Endothelial cell of umbilical vein (primary cell): ENCODE results near the gene TFF3. TPM values are rescaled to one million over a fixed set of nuclear protein-coding genes. Genes with fewer than 3 reads are reported as not detected.

Experiments
- BruUV-seq: library from RNA; stranded (reverse); fragments of 400-500 nt; replicated peaks from 2 replicates; lab custom pipeline; 2021; lab: Mats Ljungman, UMichigan
- CTCF ChIA-PET: fragments of 300-600, 350-600 bp; sonication (Branson Sonifier 250); formaldehyde crosslinking; loops from one replicate; lab custom pipeline; 2021; ENCODE audit warnings: antibody characterized with exemption, inconsistent platforms; lab: Charles Lee
- POLR2A ChIA-PET: fragments of 300-600, 350-600 bp; sonication (Branson Sonifier 250); formaldehyde crosslinking; loops from one replicate; lab custom pipeline; 2021; ENCODE audit warnings: antibody characterized with exemption, inconsistent platforms; lab: Charles Lee
- DNase-seq: peaks from one replicate; pipeline ENCODE4 v3.0.0-alpha.2; 2011; ENCODE audit warnings: low read depth, low spot score
- FAIRE-seq: peaks from 2 replicates; lab custom pipeline; 2011; peaks lifted over from hg19 to GRCh38; lab: Jason Lieb, UNC
- H2AFZ ChIP-seq: 2 replicates; pipeline ENCODE4 v1.6.0; 2012; ENCODE audit warnings: low read depth, low read length, control low read depth, inconsistent platforms
- H3K27ac ChIP-seq: 2 replicates; pipeline ENCODE4 v1.5.1; 2011; ENCODE audit warnings: low read depth, mild to moderate bottlenecking, control low read depth, low read length, moderate library complexity; ENCODE audit not compliant: insufficient read depth
- H3K27me3 ChIP-seq, 2 experiments: 2 replicates each; pipeline versions ENCODE4 v1.6.0 to v1.6.1; 2011; ENCODE audit warnings: low read length in 2 of 2, mixed read lengths in 1 of 2; ENCODE audit not compliant: control insufficient read depth in 2 of 2, insufficient read depth in 2 of 2
- H3K36me3 ChIP-seq, 2 experiments: 2 replicates in 1 of 2; 3 replicates in 1 of 2; pipeline ENCODE4 v1.5.1; 2011; ENCODE audit warnings: low read length in 2 of 2, mild to moderate bottlenecking in 1 of 2, moderate library complexity in 1 of 2; ENCODE audit not compliant: control insufficient read depth in 2 of 2, insufficient read depth in 2 of 2; ENCODE audit errors: extremely low read depth in 1 of 2
- H3K4me1 ChIP-seq: 3 replicates; pipeline ENCODE4 v1.5.1; 2011; ENCODE audit warnings: mild to moderate bottlenecking, low read length; ENCODE audit not compliant: control insufficient read depth, insufficient read depth; ENCODE audit errors: extremely low read depth
- H3K4me2 ChIP-seq: 2 replicates; pipeline ENCODE4 v1.6.1; 2011; ENCODE audit warnings: low read length, control low read depth, mixed read lengths; ENCODE audit not compliant: insufficient read depth
- H3K4me3 ChIP-seq, 3 experiments: fragments of 200-600 bp in 1 of 3; sonication (generic), shearing (Covaris generic) in 1 of 3; replicated peaks in 1 of 3; 2 replicates each; pipeline ENCODE4 v1.5.1; 2011 to 2016; ENCODE audit warnings: control low read depth in 3 of 3, low read length in 3 of 3, mild to moderate bottlenecking in 2 of 3, inconsistent platforms in 1 of 3, low read depth in 1 of 3, moderate library complexity in 1 of 3; ENCODE audit not compliant: insufficient read depth in 1 of 3
- H3K79me2 ChIP-seq: 2 replicates; pipeline ENCODE4 v1.6.0; 2012; ENCODE audit warnings: low read length, inconsistent platforms; ENCODE audit not compliant: control insufficient read depth, insufficient read depth
- H3K9ac ChIP-seq: replicated peaks from 2 replicates; pipeline ENCODE3; 2011; ENCODE audit warnings: low read length, control low read depth; ENCODE audit not compliant: insufficient read depth; ENCODE audit errors: extremely low read depth
- H3K9me1 ChIP-seq: replicated peaks from 3 replicates; pipeline ENCODE4 v1.6.0; 2011; ENCODE audit warnings: mild to moderate bottlenecking, low read length; ENCODE audit not compliant: control insufficient read depth, insufficient read depth; ENCODE audit errors: extremely low read depth
- H3K9me3 ChIP-seq: replicated peaks from 2 replicates; pipeline ENCODE4 v1.5.1; 2012; ENCODE audit warnings: low read length, inconsistent platforms; ENCODE audit not compliant: control insufficient read depth, insufficient read depth
- H4K20me1 ChIP-seq: replicated peaks from 2 replicates; pipeline ENCODE3; 2011; ENCODE audit warnings: mild to moderate bottlenecking, low read length; ENCODE audit not compliant: control insufficient read depth, insufficient read depth; ENCODE audit errors: extremely low read depth
- EZH2 ChIP-seq: IDR thresholded peaks from 2 replicates; pipeline ENCODE4 v1.6.1; 2012; ENCODE audit warnings: borderline replicate concordance, low read depth, mild to moderate bottlenecking, moderate library complexity, low read length, inconsistent platforms; ENCODE audit not compliant: severe bottlenecking
- FOS ChIP-seq: IDR thresholded peaks from 2 replicates; pipeline ENCODE4 v1.6.1; 2011; ENCODE audit warnings: mild to moderate bottlenecking, low read length, moderate library complexity, borderline replicate concordance; ENCODE audit not compliant: insufficient read depth
- GATA2 ChIP-seq: IDR thresholded peaks from 2 replicates; pipeline ENCODE4 v1.7.0; 2011; ENCODE audit warnings: low read depth, mild to moderate bottlenecking, moderate library complexity, mixed read lengths, low read length; ENCODE audit not compliant: insufficient read length, insufficient read depth
- JUN ChIP-seq: IDR thresholded peaks from 2 replicates; pipeline ENCODE4 v1.6.1; 2011; ENCODE audit warnings: borderline replicate concordance, low read depth; ENCODE audit not compliant: insufficient read length, insufficient read depth
- MYC ChIP-seq: IDR thresholded peaks from one replicate; pipeline ENCODE4 v1.6.1; 2011; ENCODE audit warnings: mild to moderate bottlenecking, low read depth, low read length
- POLR2A ChIP-seq: IDR thresholded peaks from 2 replicates; pipeline ENCODE4 v1.6.1; 2012; ENCODE audit warnings: low read depth, mild to moderate bottlenecking, control low read depth, low read length
- POLR2AphosphoS5 ChIP-seq: IDR thresholded peaks from 2 replicates; pipeline ENCODE4 v1.6.1; 2012; ENCODE audit warnings: low read depth, mild to moderate bottlenecking, control low read depth, low read length, moderate library complexity; ENCODE audit not compliant: insufficient read depth
- dilution Hi-C: fragments of 300-500 bp; cut with MboI; formaldehyde crosslinking; loops from one replicate; pipeline ENCODE4 v1.15.0; 2019; ENCODE audit warnings: low sequenced_read_pairs; ENCODE audit not compliant: extremely low pct_ligation_motif_present
- intact Hi-C: fragments of 100-400 bp; cut with micrococcal nuclease; formaldehyde crosslinking; loops from one replicate; pipeline ENCODE4 v1.10.0; 2022
- polyA plus RNA-seq, 4 experiments: library from polyadenylated mRNA; depleted of rRNA in 3 of 4; stranded (reverse) in 3 of 4; unstranded in 1 of 4; fragments of >200 nt; gene quantifications; 2 replicates each; pipeline versions ENCODE4 v1.2.1 to v1.2.3, GENCODE V29; 2011 to 2012; ENCODE audit warnings: missing spikeins in 1 of 4
- total RNA-seq: library from RNA; stranded (reverse); gene quantifications from 2 replicates; pipeline ENCODE4 v1.2.3, GENCODE V29; 2021
- TF ChIP-seq, protein P1 (sequence below): IDR thresholded peaks from 2 replicates; pipeline ENCODE4 v1.6.1; 2011; ENCODE audit not compliant: insufficient read depth, insufficient read length
- TF ChIP-seq, protein P2 (sequence below), 2 donors: IDR thresholded peaks; 1 replicate in 1 of 2; 2 replicates in 1 of 2; pipeline ENCODE4 v1.5.1; 2011; ENCODE audit warnings: low read length in 2 of 2, mild to moderate bottlenecking in 2 of 2, moderate library complexity in 2 of 2, control low read depth in 1 of 2, inconsistent platforms in 1 of 2, low read depth in 1 of 2; ENCODE audit not compliant: insufficient read depth in 1 of 2; ENCODE audit errors: extremely low read depth in 1 of 2

The TFF3 gene
- total and polyA plus RNA-seq, 2 donors (not counting 3 experiments of a cell fraction or from before 2014, with no cell fraction given), result 0.93 to 1.8 TPM

DNA sequence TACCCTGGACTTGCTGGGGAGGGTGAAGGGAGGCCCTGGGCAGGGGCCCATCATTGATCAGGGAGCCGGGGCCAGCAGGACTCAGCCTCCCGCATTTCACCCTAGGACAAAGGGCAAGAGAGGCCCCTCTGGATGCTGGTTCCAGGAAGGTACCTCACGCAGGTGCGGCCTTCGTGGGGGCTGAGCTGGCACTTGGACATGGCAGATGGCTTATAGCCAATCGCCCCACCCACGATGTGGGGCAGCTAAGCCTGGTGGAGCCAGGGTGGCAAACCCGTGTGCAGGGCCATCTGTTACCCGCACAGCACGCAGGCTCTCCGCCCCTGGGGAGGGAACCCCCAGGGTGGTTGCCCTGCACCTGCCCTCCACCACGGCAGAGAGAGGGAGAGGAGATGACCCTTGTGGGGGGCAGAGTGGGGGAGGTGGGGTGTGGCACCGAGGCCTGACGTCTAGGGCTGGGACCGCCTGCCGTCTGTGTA is 2.5 kb downstream of the TFF3 start:
- Histone ChIP-seq H3K9me3 (no peaks in the 10 kb centered on the region), H3K9me1 (no peaks in the 10 kb centered on the region), H3K79me2 (no peaks in the 10 kb centered on the region), H3K27me3 (peaks cover 2 to 6% of the 10 kb centered on the region in 2 experiments), H3K27ac (no peak overlapping the region), H4K20me1 (no peaks in the 10 kb centered on the region), H3K4me2 (no peak overlapping the region), H2AFZ (no peak overlapping the region), H3K4me3 (no peak overlapping the region), H3K9ac (no peak overlapping the region), H3K36me3 (no peaks in the 10 kb centered on the region), H3K4me1 (no peaks in the 10 kb centered on the region)
- ChIA-PET CTCF (interaction anchor here (3.3 kb wide), 1 partner anchor 53 kb away, joined by 33 read pairs; no protein-coding TSS in a partner anchor), POLR2A (no interaction called here)
- DNase-seq (no peak), FAIRE-seq (no peak)
- intact Hi-C loops (no loop called here), dilution Hi-C loops (no loop called here)
- BruUV-seq, result no TSS peak
- TF ChIP-seq POLR2A (no peak), EZH2 (no peak), MYC (no peak), POLR2AphosphoS5 (no peak), FOS (no peak), GATA2 (no peak), JUN (no peak)
- TF ChIP-seq, protein P1, sequence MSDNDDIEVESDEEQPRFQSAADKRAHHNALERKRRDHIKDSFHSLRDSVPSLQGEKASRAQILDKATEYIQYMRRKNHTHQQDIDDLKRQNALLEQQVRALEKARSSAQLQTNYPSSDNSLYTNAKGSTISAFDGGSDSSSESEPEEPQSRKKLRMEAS, result no peak
- TF ChIP-seq, protein P2, sequence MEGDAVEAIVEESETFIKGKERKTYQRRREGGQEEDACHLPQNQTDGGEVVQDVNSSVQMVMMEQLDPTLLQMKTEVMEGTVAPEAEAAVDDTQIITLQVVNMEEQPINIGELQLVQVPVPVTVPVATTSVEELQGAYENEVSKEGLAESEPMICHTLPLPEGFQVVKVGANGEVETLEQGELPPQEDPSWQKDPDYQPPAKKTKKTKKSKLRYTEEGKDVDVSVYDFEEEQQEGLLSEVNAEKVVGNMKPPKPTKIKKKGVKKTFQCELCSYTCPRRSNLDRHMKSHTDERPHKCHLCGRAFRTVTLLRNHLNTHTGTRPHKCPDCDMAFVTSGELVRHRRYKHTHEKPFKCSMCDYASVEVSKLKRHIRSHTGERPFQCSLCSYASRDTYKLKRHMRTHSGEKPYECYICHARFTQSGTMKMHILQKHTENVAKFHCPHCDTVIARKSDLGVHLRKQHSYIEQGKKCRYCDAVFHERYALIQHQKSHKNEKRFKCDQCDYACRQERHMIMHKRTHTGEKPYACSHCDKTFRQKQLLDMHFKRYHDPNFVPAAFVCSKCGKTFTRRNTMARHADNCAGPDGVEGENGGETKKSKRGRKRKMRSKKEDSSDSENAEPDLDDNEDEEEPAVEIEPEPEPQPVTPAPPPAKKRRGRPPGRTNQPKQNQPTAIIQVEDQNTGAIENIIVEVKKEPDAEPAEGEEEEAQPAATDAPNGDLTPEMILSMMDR (IDR thresholded peaks at IDR 0.05; ENCODE audit: extremely low read depth in 1 of 2, insufficient read depth in 1 of 2, low read depth in 1 of 2, low read length in 2 of 2), result no peak
